Keratinocyte (primary cell): ENCODE results near the gene KCNQ1OT1.

Experiments
- CTCF ChIP-seq, 3 experiments: IDR thresholded peaks in 1 of 3; conservative IDR thresholded peaks in 1 of 3; optimal IDR thresholded peaks in 1 of 3; 2 replicates in 2 of 3; 3 replicates in 1 of 3; pipeline versions ENCODE3 to v1.5.1; 2011; ENCODE audit warnings: low read length in 3 of 3, mild to moderate bottlenecking in 3 of 3, moderate library complexity in 2 of 3, control low read depth in 1 of 3, inconsistent platforms in 1 of 3; ENCODE audit not compliant: insufficient read depth in 2 of 3; ENCODE audit errors: extremely low read depth in 1 of 3
- EZH2 ChIP-seq: IDR thresholded peaks from one replicate; pipeline ENCODE4 v1.6.1; 2012; ENCODE audit warnings: inconsistent platforms, mild to moderate bottlenecking, low read length, moderate library complexity

- TF ChIP-seq CTCF (optimal IDR thresholded peaks at IDR 0.05 in 1 of 3, IDR thresholded peaks at IDR 0.05 in 1 of 3, conservative IDR thresholded peaks at IDR 0.05 in 1 of 3; ENCODE audit: extremely low read depth in 1 of 3, insufficient read depth in 2 of 3, low read length in 3 of 3) (no peak), EZH2 (no peak)
These were observed 110.3 kb downstream of the KCNQ1OT1 start for GRCh38 chr11:2589538-2589934.
